D341Med (cell line): ENCODE results near the gene CAMKV.
A peak's percentile ranks its signal among the peaks of the same experiment; 100 is the strongest.
"Not testable (repeated sequence)": the region's sequence is repeated elsewhere in the genome, so short reads cannot be mapped to it uniquely, and the experiment has no call there.

Experiments
- DNase-seq: peaks from one replicate; pipeline ENCODE4 v3.0.0; 2012; ENCODE audit warnings: low spot score

CAMKV gene

GRCh38 chr3:49855662-49856061 is 14.0 kb downstream of the CAMKV start:
- no peak for DNase-seq

DNA sequence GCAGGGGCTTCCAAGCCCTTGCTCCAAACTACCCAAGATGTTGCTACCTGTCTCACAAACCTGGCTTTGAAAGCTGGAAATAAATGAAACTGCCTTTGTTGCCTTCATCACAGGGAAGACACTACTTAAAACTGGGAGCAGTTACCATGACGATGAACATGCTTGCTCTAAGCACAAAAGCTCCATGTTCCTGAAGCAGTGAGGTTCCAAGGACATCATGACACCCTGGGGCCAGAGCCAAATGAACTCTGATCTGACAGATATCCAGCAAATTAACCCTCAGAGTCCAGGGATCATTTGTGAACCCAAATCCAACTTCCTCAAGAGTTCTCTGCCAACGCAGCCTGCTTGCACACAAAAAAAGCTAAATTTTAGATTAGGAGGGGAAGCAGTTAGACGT is 24.0 kb downstream of the CAMKV start:
- no peak for DNase-seq

GRCh38 chr3:49844464-49845183 is 25.1 kb downstream of the CAMKV start:
- DNase-seq = no peak

GRCh38 chr3:49842843-49843517 is 26.7 kb downstream of the CAMKV start:
- DNase-seq = no peak

DNA sequence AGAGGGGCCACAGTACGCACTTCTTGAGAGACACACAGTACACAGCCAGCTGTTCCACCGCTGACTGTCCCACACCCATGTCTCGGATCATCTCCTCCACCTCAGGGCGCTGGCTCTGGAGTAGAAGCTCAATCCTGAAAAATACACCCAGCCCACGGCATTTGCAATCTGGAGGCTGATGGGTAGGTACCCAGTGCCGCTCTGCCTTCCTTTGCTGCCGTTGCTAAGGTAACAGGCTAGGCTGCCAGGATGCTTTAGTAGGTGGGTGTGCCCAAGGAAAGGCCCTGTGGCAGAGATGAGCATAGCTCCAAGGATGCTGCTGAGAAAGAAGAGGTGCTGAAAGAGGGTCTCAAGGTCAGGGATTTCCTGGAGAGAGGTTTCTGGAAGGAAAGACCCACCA is 27.9 kb downstream of the CAMKV start:
- no peak for DNase-seq

- DNase-seq = peak; percentile 76
These were observed 28.5 kb downstream of the CAMKV start for GRCh38 chr3:49841126-49841696.

DNA sequence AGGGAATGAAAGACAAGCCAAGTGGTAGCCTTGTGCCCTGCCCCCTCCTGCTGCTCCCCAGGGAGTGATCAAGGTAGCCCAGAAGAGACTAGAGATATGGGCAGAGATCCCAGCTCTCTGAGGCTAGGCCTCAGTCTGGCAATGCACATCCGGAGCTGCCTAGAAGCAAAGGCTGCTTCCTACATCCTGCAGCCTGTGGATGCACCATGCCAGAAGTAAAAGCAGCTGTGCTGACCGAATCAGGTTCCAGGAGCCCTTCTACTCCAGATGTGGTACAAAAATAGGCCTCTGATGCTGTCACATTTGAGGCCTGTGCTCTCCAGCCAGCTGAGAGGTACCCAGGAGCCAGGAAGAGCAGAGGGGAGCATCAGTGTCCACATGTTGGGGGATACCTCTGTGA is 29.3 kb downstream of the CAMKV start:
- peak; percentile 18 for DNase-seq

GRCh38 chr3:49839193-49839809 is 30.4 kb downstream of the CAMKV start:
- peak; percentile 84 for DNase-seq

DNA sequence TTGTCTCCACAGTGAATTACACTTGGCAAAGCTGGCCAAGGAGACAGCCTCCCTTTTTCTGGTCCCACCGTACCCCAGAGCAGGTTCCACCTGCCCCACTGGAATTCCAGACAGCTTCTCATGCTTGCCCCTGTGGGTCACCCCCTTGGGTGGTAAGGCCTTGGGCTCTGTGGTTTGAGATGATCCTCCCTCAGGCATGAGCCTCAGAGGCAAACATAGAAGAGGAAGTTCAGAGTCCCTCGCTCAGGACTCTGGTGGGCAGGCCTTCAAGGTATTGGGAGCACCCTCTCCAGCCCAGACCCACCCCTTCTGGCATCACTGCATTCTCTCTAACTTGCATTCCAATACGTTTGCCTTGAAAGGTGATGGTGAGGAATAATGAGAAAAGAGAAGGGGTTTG is 38.4 kb downstream of the CAMKV start:
- DNase-seq = no peak

DNA sequence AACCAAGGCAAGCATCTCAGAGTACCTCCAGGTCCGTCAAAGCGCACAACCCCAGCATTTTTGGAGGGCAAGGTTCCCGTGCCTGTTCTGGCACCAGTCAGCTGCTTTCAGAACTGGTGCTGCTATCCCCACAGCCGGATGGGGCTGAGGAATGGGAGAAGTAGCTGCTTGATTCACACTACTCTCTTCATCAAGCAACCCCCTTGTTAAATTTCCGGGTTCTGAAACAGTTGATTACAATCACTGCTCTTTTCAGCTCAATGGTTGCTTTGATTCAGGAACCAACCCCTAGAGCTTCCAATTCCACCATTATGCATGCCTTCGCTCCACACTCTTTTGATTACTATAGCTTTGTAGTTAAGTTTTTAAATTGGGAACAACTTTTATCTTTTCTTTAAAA is 43.7 kb downstream of the CAMKV start:
- DNase-seq = no peak

GRCh38 chr3:49823131-49823530 is 46.6 kb downstream of the CAMKV start:
- not testable (repeated sequence) for DNase-seq

DNA sequence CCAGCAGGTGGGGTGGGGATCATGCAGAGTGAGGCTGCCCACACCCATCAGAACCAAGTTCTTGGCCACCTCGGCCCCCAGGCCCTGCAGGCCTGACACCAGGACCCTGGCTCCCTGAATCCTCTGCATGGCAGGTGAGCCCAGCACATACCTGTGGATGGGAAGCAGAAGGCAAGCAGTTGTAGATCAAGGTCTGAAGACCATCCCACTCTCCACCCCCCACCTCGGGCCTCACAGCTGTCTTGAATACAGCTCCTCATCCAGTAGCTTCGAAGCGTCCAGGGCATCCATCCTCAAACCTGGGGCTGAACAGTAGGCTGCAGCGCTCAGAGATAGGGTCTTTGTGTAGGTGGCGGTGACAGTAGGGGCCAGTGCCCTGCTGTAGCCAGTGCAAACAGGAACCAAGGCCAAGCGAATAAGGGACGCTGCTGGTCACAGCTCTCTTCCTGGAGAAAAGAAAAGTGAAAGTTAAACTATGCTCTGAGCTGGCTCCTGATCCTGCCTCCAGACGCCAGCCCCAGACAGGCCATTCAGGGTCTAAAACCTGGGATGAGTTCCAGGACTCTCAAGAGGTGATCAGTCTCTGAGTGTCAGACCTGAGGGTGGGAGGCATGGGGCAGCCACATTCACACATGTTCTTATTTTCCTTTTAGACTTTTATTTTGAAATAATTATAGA is 56.1 kb downstream of the CAMKV start, which contains the start of gene UBA7:
UBA7 (minus strand) TSS at position 457 of the 678 bp plus-strand sequence; CDS start at position 291, 166 bp downstream.
- no peak for DNase-seq

DNA sequence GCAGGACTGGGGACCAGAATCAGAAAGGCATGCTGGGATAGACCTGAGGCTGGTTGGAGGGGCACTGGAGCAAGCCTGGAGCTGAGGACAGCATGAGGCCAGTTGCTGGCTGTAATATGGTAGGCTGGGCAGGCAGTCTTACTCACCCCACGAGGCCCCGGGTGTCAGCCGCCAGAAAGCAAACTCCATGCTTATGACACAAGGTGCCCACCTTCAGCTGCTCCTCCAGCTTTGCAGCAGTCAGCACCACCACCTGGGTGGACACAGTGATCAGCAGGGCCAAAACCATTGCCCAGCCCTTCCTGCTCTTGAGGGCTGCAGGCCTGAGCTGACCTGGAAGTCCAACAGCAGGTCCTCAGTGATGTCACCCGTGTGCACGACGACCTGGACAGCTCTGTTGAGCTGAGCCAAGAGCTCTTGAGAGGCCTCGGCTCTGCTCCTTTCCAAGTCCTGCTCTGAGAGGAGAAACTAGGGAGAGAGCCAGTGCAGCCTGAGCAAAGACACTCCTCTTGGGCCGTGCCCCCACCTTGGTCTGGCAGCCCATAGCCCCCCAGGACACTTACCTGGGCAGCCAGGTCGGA is 56.7 kb downstream of the CAMKV start:
- DNase-seq = no peak
